NOMO-1 treated with DMSO at 0.1 percent for 48 hours (cell line): ENCODE results near the gene CDC42BPG.

Experiments
- DNase-seq: peaks from one replicate; lab custom pipeline; 2025; ENCODE audit not compliant: unreplicated experiment; lab: John Stamatoyannopoulos, UW

Gene CDC42BPG

GRCh38 chr11:64792482-64792881 lies 52.0 kb downstream of the CDC42BPG start:
- no peak for DNase-seq

GRCh38 chr11:64791781-64792291 lies 52.6 kb downstream of the CDC42BPG start:
- DNase-seq, result no peak

- DNase-seq, result no peak
Measured at GRCh38 chr11:64790205-64791095, 54.0 kb downstream of the CDC42BPG start.

GRCh38 chr11:64789331-64790204 lies 54.9 kb downstream of the CDC42BPG start:
- DNase-seq, result no peak

- no peak for DNase-seq
Measured at GRCh38 chr11:64788321-64789215, 55.9 kb downstream of the CDC42BPG start.

- DNase-seq, result peak; percentile 39
Measured at GRCh38 chr11:64787526-64788320, 56.7 kb downstream of the CDC42BPG start.

GRCh38 chr11:64786308-64786707 lies 58.1 kb downstream of the CDC42BPG start:
- no peak for DNase-seq

GRCh38 chr11:64784813-64785581 lies 59.5 kb downstream of the CDC42BPG start:
- DNase-seq, result no peak

- peak; percentile 100 for DNase-seq
Measured at GRCh38 chr11:64778473-64779298, 65.8 kb downstream of the CDC42BPG start, which contains the start of gene SF1. Gene SF1, minus strand, starts transcription at chr11:64778542. Its CDS starts 150 bp downstream, at chr11:64778392.

- no peak for DNase-seq
Measured at GRCh38 chr11:64778223-64778472, 66.3 kb downstream of the CDC42BPG start.

GRCh38 chr11:64777449-64778222 lies 66.8 kb downstream of the CDC42BPG start:
- peak; percentile 67 for DNase-seq

GRCh38 chr11:64776875-64777274 lies 67.6 kb downstream of the CDC42BPG start:
- DNase-seq, result no peak

- DNase-seq, result no peak
Measured at GRCh38 chr11:64776425-64776824, 68.0 kb downstream of the CDC42BPG start.

GRCh38 chr11:64774144-64774543 lies 70.3 kb downstream of the CDC42BPG start:
- DNase-seq, result no peak
